HUES64 (cell line): ENCODE results near the gene TNFAIP8L1.
A peak's percentile ranks its signal among the peaks of the same experiment; 100 is the strongest.

Experiments
- H3K27ac ChIP-seq: 2 replicates; pipeline ENCODE4 v1.7.0; 2013; ENCODE audit warnings: low read depth, low read length, inconsistent platforms
- H3K27me3 ChIP-seq: 2 replicates; pipeline ENCODE4 v1.6.1; 2013; ENCODE audit warnings: mild to moderate bottlenecking, low read length; ENCODE audit not compliant: insufficient read depth
- H3K36me3 ChIP-seq: 2 replicates; pipeline ENCODE4 v1.6.1; 2013; ENCODE audit warnings: mild to moderate bottlenecking, low read length; ENCODE audit not compliant: insufficient read depth
- H3K4me1 ChIP-seq: 2 replicates; pipeline ENCODE4 v1.6.1; 2013; ENCODE audit warnings: mild to moderate bottlenecking, low read length, moderate library complexity; ENCODE audit not compliant: insufficient read depth
- H3K4me3 ChIP-seq: 2 replicates; pipeline ENCODE4 v1.5.1; 2013; ENCODE audit warnings: mild to moderate bottlenecking, low read length, moderate library complexity
- H3K9ac ChIP-seq: 2 replicates; pipeline ENCODE4 v1.6.1; 2013; ENCODE audit warnings: mild to moderate bottlenecking, low read depth, low read length
- H3K9me3 ChIP-seq: 2 replicates; pipeline ENCODE4 v1.6.1; 2013; ENCODE audit warnings: low read depth, low read length; ENCODE audit not compliant: insufficient read depth
- WGBS: fragments of 150-250, 120-280 bp; methylation state at CpG from one replicate; pipeline ENCODE4 v1.1.7; 2013; ENCODE audit warnings: missing lambda C conversion rate; 5-methylcytosine and 5-hydroxymethylcytosine counted together

TNFAIP8L1 gene

GRCh38 chr19:4597975-4598671, 41.2 kb upstream of the TNFAIP8L1 start:
- Histone ChIP-seq H3K27ac (no peak overlapping the region), H3K9ac (no peak overlapping the region), H3K36me3 (no peaks in the 10 kb centered on the region), H3K4me1 (no peaks in the 10 kb centered on the region), H3K4me3 (peak overlapping the region; percentile 77), H3K9me3 (no peaks in the 10 kb centered on the region), H3K27me3 (peaks cover 27% of the 10 kb centered on the region)
- under 1% methylated on average over 26 of the region's 32 CpGs for WGBS

- H3K9ac ChIP-seq = no peak overlapping the region
- WGBS = 17% methylated on average over 13 of the region's 17 CpGs
- no peaks in the 10 kb centered on the region for H3K9me3 ChIP-seq
- H3K27ac ChIP-seq = no peak overlapping the region
- no peaks in the 10 kb centered on the region for H3K36me3 ChIP-seq
- H3K4me3 ChIP-seq = peak overlapping the region; percentile 77
- H3K4me1 ChIP-seq = no peaks in the 10 kb centered on the region
- H3K27me3 ChIP-seq = peaks cover 30% of the 10 kb centered on the region
Measured at GRCh38 chr19:4598712-4599111, 40.6 kb upstream of the TNFAIP8L1 start.

- no peak overlapping the region for H3K9ac ChIP-seq
- H3K27ac ChIP-seq = no peak overlapping the region
- no peak overlapping the region for H3K4me3 ChIP-seq
- peaks cover 30% of the 10 kb centered on the region for H3K27me3 ChIP-seq
- H3K9me3 ChIP-seq = no peaks in the 10 kb centered on the region
- no peaks in the 10 kb centered on the region for H3K4me1 ChIP-seq
- no peaks in the 10 kb centered on the region for H3K36me3 ChIP-seq
- 81% methylated on average over 10 of the region's 10 CpGs for whole genome bisulfite sequencing
Measured at GRCh38 chr19:4600082-4600481, 39.2 kb upstream of the TNFAIP8L1 start.

GRCh38 chr19:4600893-4601292, 38.4 kb upstream of the TNFAIP8L1 start:
- Histone ChIP-seq H3K4me1 (no peaks in the 10 kb centered on the region), H3K36me3 (no peaks in the 10 kb centered on the region), H3K9me3 (no peaks in the 10 kb centered on the region), H3K4me3 (no peak overlapping the region), H3K9ac (no peak overlapping the region), H3K27ac (no peak overlapping the region), H3K27me3 (peaks cover 29% of the 10 kb centered on the region)
- WGBS = 77% methylated on average over 5 of the region's 5 CpGs

GRCh38 chr19:4602173-4602788, 37.0 kb upstream of the TNFAIP8L1 start:
- H3K27ac ChIP-seq = no peak overlapping the region
- no peak overlapping the region for H3K4me3 ChIP-seq
- H3K36me3 ChIP-seq = no peaks in the 10 kb centered on the region
- H3K9ac ChIP-seq = no peak overlapping the region
- H3K4me1 ChIP-seq = no peaks in the 10 kb centered on the region
- WGBS = 86% methylated on average over 5 of the region's 5 CpGs
- H3K27me3 ChIP-seq = peaks cover 19% of the 10 kb centered on the region
- H3K9me3 ChIP-seq = no peaks in the 10 kb centered on the region

GRCh38 chr19:4602915-4603314, 36.4 kb upstream of the TNFAIP8L1 start:
- 89% methylated on average over 1 of the region's 1 CpG for WGBS
- no peak overlapping the region for H3K27ac ChIP-seq
- peaks cover 16% of the 10 kb centered on the region for H3K27me3 ChIP-seq
- no peaks in the 10 kb centered on the region for H3K36me3 ChIP-seq
- no peak overlapping the region for H3K9ac ChIP-seq
- no peaks in the 10 kb centered on the region for H3K9me3 ChIP-seq
- no peaks in the 10 kb centered on the region for H3K4me1 ChIP-seq
- H3K4me3 ChIP-seq = no peak overlapping the region

GRCh38 chr19:4604912-4605311, 34.4 kb upstream of the TNFAIP8L1 start:
- Histone ChIP-seq H3K27me3 (0 out of 2 replicates have a peak, but pooled peaks cover 8% of the 10 kb centered on the region), H3K27ac (no peak overlapping the region), H3K4me3 (no peak overlapping the region), H3K9ac (no peak overlapping the region), H3K36me3 (no peaks in the 10 kb centered on the region), H3K4me1 (0 out of 2 replicates have a peak, but pooled peaks cover under 1% of the 10 kb centered on the region), H3K9me3 (no peaks in the 10 kb centered on the region)
- WGBS = 82% methylated on average over 4 of the region's 6 CpGs

GRCh38 chr19:4606181-4606580, 33.1 kb upstream of the TNFAIP8L1 start:
- Histone ChIP-seq H3K9ac (no peak overlapping the region), H3K4me1 (0 out of 2 replicates have a peak, but pooled peaks cover 3% of the 10 kb centered on the region), H3K27me3 (peaks cover 8% of the 10 kb centered on the region; the same call in 1 of the 2 replicates), H3K27ac (no peak overlapping the region), H3K9me3 (no peaks in the 10 kb centered on the region), H3K4me3 (no peak overlapping the region), H3K36me3 (no peaks in the 10 kb centered on the region)
- WGBS = 77% methylated on average over 4 of the region's 5 CpGs

GRCh38 chr19:4606921-4607678, 32.2 kb upstream of the TNFAIP8L1 start:
- Histone ChIP-seq H3K36me3 (no peaks in the 10 kb centered on the region), H3K27me3 (peaks cover 6% of the 10 kb centered on the region; the same call in 1 of the 2 replicates), H3K9me3 (no peaks in the 10 kb centered on the region), H3K27ac (no peak overlapping the region), H3K4me3 (peak overlapping the region; percentile 45), H3K9ac (peak overlapping the region; percentile 33; the same call in 1 of the 2 replicates), H3K4me1 (0 out of 2 replicates have a peak, but pooled peaks cover 3% of the 10 kb centered on the region)
- WGBS = 14% methylated on average over 35 of the region's 35 CpGs

- Histone ChIP-seq H3K4me3 (no peak overlapping the region), H3K27ac (no peak overlapping the region), H3K9ac (no peak overlapping the region), H3K4me1 (0 out of 2 replicates have a peak, but pooled peaks cover 3% of the 10 kb centered on the region), H3K9me3 (no peaks in the 10 kb centered on the region), H3K36me3 (no peaks in the 10 kb centered on the region), H3K27me3 (peaks cover 3% of the 10 kb centered on the region; the same call in 1 of the 2 replicates)
- 45% methylated on average over 15 of the region's 15 CpGs for WGBS
Measured at GRCh38 chr19:4609878-4610511, 29.3 kb upstream of the TNFAIP8L1 start.
